Osteocyte (in vitro differentiated cells): ENCODE measurements around the gene NHERF1. TPM values are rescaled to one million over a fixed set of nuclear protein-coding genes. Genes with fewer than 3 reads are reported as not detected.

ENCODE experiments used
- DNase-seq: peaks from one replicate; pipeline ENCODE4 v3.0.0; 2021; ENCODE audit warnings: mixed read lengths; ENCODE audit not compliant: unreplicated experiment; ENCODE audit errors: extremely low spot score
- H3K27ac Mint-ChIP-seq: one replicate; pipeline ENCODE4 v1.8.0; 2021; ENCODE audit warnings: mild to moderate bottlenecking, mixed read lengths; ENCODE audit not compliant: unreplicated experiment
- H3K27me3 Mint-ChIP-seq: one replicate; pipeline ENCODE4 v1.8.0; 2021; ENCODE audit warnings: mixed read lengths; ENCODE audit not compliant: unreplicated experiment
- H3K36me3 Mint-ChIP-seq: one replicate; pipeline ENCODE4 v1.8.0; 2021; ENCODE audit warnings: mixed read lengths; ENCODE audit not compliant: unreplicated experiment
- H3K4me1 Mint-ChIP-seq: one replicate; pipeline ENCODE4 v1.8.0; 2021; ENCODE audit warnings: mixed read lengths; ENCODE audit not compliant: unreplicated experiment
- H3K4me3 Mint-ChIP-seq: one replicate; pipeline ENCODE4 v1.8.0; 2021; ENCODE audit warnings: mild to moderate bottlenecking, moderate library complexity, mixed read lengths; ENCODE audit not compliant: unreplicated experiment
- H3K9me3 Mint-ChIP-seq: one replicate; pipeline ENCODE4 v1.8.0; 2021; ENCODE audit warnings: mixed read lengths; ENCODE audit not compliant: unreplicated experiment
- total RNA-seq: library from RNA; stranded (reverse); gene quantifications from 2 replicates; pipeline ENCODE4 v1.2.1, GENCODE V29; 2021
- TF ChIP-seq, protein P1 (sequence below): fragments of 200-600 bp; sonication (generic); IDR thresholded peaks from 2 replicates; pipeline ENCODE4 v1.5.0; 2021; ENCODE audit warnings: antibody characterized with exemption, mild to moderate bottlenecking, moderate library complexity

The NHERF1 gene
- total RNA-seq, 1 donor from 2014 or later, result 117 TPM

DNA sequence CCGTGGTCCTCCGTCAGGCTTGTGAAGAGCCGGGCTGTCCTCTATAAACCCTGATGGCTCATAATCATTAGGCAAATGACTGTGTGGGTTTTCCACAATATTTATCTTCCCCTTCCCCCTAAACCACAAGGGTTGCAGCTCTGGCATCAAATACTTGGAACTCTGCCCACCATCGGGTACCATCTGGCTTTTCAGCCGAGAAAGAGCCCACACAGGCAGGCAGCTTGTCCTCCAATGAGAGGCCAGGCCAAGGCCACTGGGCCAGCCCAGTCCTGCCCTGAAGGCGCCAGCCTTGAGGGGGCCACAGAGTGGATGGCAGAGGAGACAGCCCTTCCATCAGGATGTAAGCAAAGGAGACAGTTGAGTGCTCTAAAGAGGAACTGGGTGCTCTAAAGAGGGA, 59.5 kb downstream of the NHERF1 start:
- no peaks in the 10 kb centered on the region for H3K9me3 Mint-ChIP-seq
- no peak for DNase-seq
- TF ChIP-seq, protein P1, sequence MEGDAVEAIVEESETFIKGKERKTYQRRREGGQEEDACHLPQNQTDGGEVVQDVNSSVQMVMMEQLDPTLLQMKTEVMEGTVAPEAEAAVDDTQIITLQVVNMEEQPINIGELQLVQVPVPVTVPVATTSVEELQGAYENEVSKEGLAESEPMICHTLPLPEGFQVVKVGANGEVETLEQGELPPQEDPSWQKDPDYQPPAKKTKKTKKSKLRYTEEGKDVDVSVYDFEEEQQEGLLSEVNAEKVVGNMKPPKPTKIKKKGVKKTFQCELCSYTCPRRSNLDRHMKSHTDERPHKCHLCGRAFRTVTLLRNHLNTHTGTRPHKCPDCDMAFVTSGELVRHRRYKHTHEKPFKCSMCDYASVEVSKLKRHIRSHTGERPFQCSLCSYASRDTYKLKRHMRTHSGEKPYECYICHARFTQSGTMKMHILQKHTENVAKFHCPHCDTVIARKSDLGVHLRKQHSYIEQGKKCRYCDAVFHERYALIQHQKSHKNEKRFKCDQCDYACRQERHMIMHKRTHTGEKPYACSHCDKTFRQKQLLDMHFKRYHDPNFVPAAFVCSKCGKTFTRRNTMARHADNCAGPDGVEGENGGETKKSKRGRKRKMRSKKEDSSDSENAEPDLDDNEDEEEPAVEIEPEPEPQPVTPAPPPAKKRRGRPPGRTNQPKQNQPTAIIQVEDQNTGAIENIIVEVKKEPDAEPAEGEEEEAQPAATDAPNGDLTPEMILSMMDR, result no peak
- peaks cover 12% of the 10 kb centered on the region for H3K36me3 Mint-ChIP-seq
- H3K27me3 Mint-ChIP-seq, result no peaks in the 10 kb centered on the region
- H3K4me1 Mint-ChIP-seq, result peaks cover 4% of the 10 kb centered on the region
- H3K27ac Mint-ChIP-seq, result no peak overlapping the region
- H3K4me3 Mint-ChIP-seq, result no peak overlapping the region

DNA sequence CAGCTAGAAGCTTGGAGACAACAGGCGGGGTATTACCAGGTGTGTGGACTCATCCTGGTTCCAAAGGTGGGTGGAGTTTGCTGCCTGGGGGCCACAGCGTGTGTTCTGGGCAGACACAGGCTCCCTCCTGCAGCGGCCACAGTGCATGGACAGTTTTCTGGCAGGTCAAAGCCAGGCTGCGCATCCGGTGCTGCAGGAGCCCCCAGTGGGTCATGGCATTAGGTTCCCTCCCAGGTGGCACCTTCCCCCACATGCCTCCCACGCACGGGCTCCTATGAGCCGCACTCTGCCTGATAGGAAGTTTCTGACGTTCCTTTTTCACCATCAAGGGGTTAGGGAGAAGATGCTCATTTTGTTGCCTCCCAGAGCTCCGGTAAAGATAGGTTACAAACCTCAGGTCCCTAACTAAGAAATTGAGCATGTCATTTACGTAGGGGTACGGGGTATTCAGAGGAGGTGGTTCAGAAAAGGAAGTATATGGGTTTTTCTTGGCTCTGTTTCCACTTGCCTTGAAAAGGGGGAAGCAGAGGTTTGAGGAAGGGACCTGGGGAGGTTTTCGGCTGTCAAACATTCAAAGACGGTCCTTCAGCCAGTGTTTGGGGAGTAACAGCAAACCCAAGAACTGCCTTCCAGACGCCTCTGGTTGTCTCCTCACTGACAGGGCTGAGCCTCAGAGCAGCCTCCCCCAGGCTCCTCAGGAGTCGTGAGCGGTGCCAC, 60.4 kb downstream of the NHERF1 start:
- peaks cover 4% of the 10 kb centered on the region for H3K4me1 Mint-ChIP-seq
- no peak overlapping the region for H3K27ac Mint-ChIP-seq
- DNase-seq, result no peak
- H3K4me3 Mint-ChIP-seq, result no peak overlapping the region
- H3K36me3 Mint-ChIP-seq, result peaks cover 10% of the 10 kb centered on the region
- H3K9me3 Mint-ChIP-seq, result no peaks in the 10 kb centered on the region
- TF ChIP-seq, protein P1, result no peak
- H3K27me3 Mint-ChIP-seq, result no peaks in the 10 kb centered on the region

DNA sequence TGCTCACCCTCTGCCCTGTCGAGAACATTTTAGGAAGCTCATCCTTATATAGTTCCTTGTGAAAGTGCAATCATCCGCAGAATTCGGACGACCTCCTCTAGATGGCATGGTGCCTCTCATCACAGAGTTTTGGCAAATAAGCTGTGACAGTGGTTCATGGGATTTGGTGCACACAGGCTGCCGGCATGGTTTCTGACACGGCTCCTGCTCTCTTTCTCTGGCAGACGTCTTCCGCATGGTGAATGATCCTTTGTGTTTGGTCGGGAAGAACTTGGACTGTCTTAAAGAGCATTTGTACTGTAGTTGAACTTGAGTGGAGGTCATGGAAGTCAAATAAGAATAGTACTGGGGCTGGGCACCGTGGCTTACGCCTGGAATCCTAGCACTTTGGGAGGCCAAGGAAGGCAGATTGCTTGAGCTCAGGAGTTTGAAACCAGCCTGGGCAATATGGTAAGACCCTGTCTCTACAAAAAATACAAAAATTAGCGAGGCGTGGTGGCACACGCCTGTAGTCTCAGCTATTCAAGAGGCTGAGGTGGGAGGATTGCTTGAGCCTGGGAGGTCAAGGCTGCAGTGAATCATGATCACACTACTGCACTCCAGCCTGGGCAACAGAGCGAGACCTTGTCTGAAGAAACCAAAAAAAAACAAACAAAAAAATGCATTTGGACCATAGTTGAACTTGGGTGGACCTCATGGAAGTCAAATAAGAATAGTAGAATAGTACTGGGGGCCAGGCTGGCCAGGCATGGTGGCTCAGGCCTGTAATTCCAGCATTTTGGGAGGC, 62.5 kb downstream of the NHERF1 start:
- Mint-ChIP-seq H3K9me3 (no peaks in the 10 kb centered on the region), H3K36me3 (peaks cover 5% of the 10 kb centered on the region), H3K27ac (no peak overlapping the region), H3K4me3 (no peak overlapping the region), H3K27me3 (no peaks in the 10 kb centered on the region), H3K4me1 (peaks cover 4% of the 10 kb centered on the region)
- DNase-seq, result no peak
- TF ChIP-seq, protein P1, result no peak

DNA sequence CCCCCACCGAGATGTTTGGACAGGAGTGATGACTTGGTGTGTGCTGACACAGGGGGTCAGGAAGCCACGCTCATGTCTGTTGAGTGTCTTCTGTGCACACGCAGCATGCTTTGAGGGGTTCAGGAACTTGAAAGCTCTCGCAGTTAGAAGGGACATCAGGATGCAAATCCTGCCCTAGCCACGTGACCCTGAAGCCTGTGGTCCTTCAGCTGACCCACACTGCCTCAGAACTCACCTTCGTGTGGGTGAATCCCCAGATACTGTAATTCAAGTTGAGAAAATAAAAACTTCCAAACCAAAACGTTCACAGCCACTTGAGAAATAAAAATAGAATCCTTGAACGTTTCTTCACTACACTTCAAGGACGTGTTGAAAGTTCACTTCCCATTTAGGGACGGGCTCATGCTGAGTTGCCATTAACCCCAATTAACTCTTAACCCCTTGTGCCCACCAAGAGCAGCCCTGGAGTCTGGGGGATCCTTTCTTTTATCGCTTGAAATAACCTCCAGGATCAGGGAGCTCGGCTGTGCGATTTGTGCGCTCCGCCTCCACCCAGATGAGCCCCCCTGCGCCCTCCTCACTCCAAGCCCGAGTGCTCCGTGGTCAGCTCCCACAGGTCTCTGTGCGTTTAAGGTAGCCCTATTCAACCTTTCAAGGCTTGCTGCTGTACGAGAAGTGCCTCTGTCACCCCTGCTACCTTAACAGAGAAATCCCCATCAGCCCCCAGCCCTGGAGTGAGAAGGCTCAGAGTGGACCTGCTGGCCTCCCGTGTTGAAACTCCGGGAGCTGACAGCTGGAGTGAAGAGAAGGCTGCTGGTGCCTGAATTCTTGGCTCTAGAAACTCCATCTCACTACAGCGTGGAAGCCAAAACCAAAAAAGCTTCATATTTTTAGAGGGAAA, 63.9 kb downstream of the NHERF1 start:
- Mint-ChIP-seq H3K27me3 (no peaks in the 10 kb centered on the region), H3K27ac (no peak overlapping the region), H3K9me3 (no peaks in the 10 kb centered on the region), H3K36me3 (peaks cover 5% of the 10 kb centered on the region), H3K4me1 (peaks cover 4% of the 10 kb centered on the region), H3K4me3 (no peak overlapping the region)
- TF ChIP-seq, protein P1, result no peak
- DNase-seq, result no peak
